HEK293T (cell line): ENCODE results near the gene PML.

Source experiments
- CTCF ChIA-PET: fragments of 350-600 bp; formaldehyde crosslinking; extraction: SDS; loops from one replicate; lab custom pipeline; 2021; ENCODE audit warnings: antibody characterized with exemption, inconsistent platforms; lab: Yijun Ruan, JAX
- POLR2A ChIA-PET: fragments of 350-600 bp; formaldehyde crosslinking; extraction: SDS; loops from one replicate; lab custom pipeline; 2020; ENCODE audit warnings: antibody characterized with exemption, inconsistent platforms; lab: Yijun Ruan, JAX
- DNase-seq: peaks from one replicate; pipeline ENCODE4 v3.0.0; 2012; ENCODE audit warnings: mixed read lengths; ENCODE audit errors: extremely low spot score
- ARNT ChIP-seq: fragments of 450-650 bp; IDR thresholded peaks from 2 replicates; pipeline ENCODE4 v1.6.1; 2017; ENCODE audit warnings: mild to moderate bottlenecking
- BHLHE40 ChIP-seq: fragments of 450-650 bp; IDR thresholded peaks from 2 replicates; pipeline ENCODE4 v1.6.1; 2016; ENCODE audit warnings: mild to moderate bottlenecking, moderate library complexity, borderline replicate concordance
- CTBP1 ChIP-seq: fragments of 450-650 bp; IDR thresholded peaks from 2 replicates; pipeline ENCODE4 v1.6.1; 2016; ENCODE audit warnings: borderline replicate concordance
- ELF4 ChIP-seq: fragments of 450-650 bp; IDR thresholded peaks from 2 replicates; pipeline ENCODE4 v1.6.1; 2017; ENCODE audit warnings: antibody characterized with exemption
- FOXA1 ChIP-seq: fragments of 450-650 bp; IDR thresholded peaks from 2 replicates; pipeline ENCODE4 v1.6.1; 2016; ENCODE audit warnings: mild to moderate bottlenecking
- FOXK2 ChIP-seq: fragments of 450-650 bp; IDR thresholded peaks from 2 replicates; pipeline ENCODE4 v1.6.1; 2016; ENCODE audit warnings: mild to moderate bottlenecking
- FOXM1 ChIP-seq: fragments of 450-650 bp; IDR thresholded peaks from 2 replicates; pipeline ENCODE4 v1.6.1; 2017; ENCODE audit warnings: mild to moderate bottlenecking, borderline replicate concordance
- HDGF ChIP-seq: fragments of 450-650 bp; IDR thresholded peaks from 2 replicates; pipeline ENCODE4 v1.6.1; 2017; ENCODE audit warnings: antibody characterized with exemption, borderline replicate concordance
- L3MBTL2 ChIP-seq: fragments of 450-650 bp; conservative IDR thresholded peaks from 2 replicates; pipeline ENCODE4 v1.6.1; 2016; ENCODE audit warnings: mild to moderate bottlenecking
- LEF1 ChIP-seq: fragments of 450-650 bp; IDR thresholded peaks from 2 replicates; pipeline ENCODE4 v1.6.1; 2017; ENCODE audit warnings: mild to moderate bottlenecking, borderline replicate concordance
- NFRKB ChIP-seq: fragments of 450-650 bp; IDR thresholded peaks from 2 replicates; pipeline ENCODE4 v1.6.1; 2016; ENCODE audit warnings: mild to moderate bottlenecking, moderate library complexity
- PKNOX1 ChIP-seq: fragments of 450-650 bp; IDR thresholded peaks from 2 replicates; pipeline ENCODE4 v1.6.1; 2016
- SP1 ChIP-seq: fragments of 450-650 bp; IDR thresholded peaks from 2 replicates; pipeline ENCODE4 v1.6.1; 2017
- SUZ12 ChIP-seq: fragments of 450-650 bp; IDR thresholded peaks from 2 replicates; pipeline ENCODE4 v1.6.1; 2016; ENCODE audit warnings: mild to moderate bottlenecking
- TARDBP ChIP-seq: fragments of 450-650 bp; IDR thresholded peaks from 2 replicates; pipeline ENCODE4 v1.6.1; 2016
- ZNF384 ChIP-seq: fragments of 450-650 bp; IDR thresholded peaks from 2 replicates; pipeline ENCODE4 v1.6.1; 2016

The PML gene

GRCh38 chr15:73949496-73949895 lies 45.0 kb upstream of the PML start:
- no peak for DNase-seq
- ChIA-PET POLR2A (interaction anchor here (1.3 kb wide), 1 partner anchor 22 kb away, joined by 4 read pairs; no protein-coding TSS in a partner anchor), CTCF (interaction anchor here (0.9 kb wide), 2 partner anchors 14 to 23 kb away, joined by 3 read pairs; no protein-coding TSS in a partner anchor)
- no peak for TF ChIP-seq LEF1
- no peak for TF ChIP-seq ELF4
- no peak for TF ChIP-seq TARDBP
- TF ChIP-seq NFRKB = no peak
- TF ChIP-seq SUZ12 = no peak
- TF ChIP-seq FOXM1 = no peak
- TF ChIP-seq HDGF = no peak
- no peak for TF ChIP-seq BHLHE40
- TF ChIP-seq L3MBTL2 = no peak
- no peak for TF ChIP-seq FOXA1
- TF ChIP-seq ARNT = no peak

DNA sequence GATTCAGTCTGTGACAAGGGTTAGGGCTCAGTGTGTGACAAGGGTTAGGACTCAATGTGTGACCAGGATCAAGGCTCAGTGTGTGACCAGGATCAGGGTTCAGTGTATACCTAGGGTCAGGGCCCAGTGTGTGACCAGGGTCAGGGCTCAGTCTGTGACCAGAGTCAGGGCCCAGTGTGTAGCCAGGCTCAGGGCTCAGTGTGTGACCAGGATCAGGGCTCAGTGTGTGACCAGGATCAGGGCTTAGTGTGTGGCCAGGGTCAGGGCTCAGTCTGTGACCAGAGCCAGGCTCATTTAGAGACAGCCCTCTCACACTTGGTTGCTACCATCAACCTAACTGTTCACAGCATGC lies 44.1 kb upstream of the PML start:
- ChIA-PET POLR2A (interaction anchor here (0.6 to 1.8 kb wide), 10 partner anchors 9 to 44 kb away, joined by 3 to 15 read pairs (median 4); partner anchors contain the start of genes LOXL1 and PML), CTCF (interaction anchor here (0.5 to 2.0 kb wide), 16 partner anchors 8 to 372 kb away, joined by 3 to 17 read pairs (median 5); no protein-coding TSS in a partner anchor)
- TF ChIP-seq FOXK2 (no peak), TARDBP (no peak), HDGF (no peak), SP1 (no peak), ARNT (no peak), ELF4 (no peak), FOXM1 (no peak), NFRKB (no peak)
- DNase-seq = no peak

DNA sequence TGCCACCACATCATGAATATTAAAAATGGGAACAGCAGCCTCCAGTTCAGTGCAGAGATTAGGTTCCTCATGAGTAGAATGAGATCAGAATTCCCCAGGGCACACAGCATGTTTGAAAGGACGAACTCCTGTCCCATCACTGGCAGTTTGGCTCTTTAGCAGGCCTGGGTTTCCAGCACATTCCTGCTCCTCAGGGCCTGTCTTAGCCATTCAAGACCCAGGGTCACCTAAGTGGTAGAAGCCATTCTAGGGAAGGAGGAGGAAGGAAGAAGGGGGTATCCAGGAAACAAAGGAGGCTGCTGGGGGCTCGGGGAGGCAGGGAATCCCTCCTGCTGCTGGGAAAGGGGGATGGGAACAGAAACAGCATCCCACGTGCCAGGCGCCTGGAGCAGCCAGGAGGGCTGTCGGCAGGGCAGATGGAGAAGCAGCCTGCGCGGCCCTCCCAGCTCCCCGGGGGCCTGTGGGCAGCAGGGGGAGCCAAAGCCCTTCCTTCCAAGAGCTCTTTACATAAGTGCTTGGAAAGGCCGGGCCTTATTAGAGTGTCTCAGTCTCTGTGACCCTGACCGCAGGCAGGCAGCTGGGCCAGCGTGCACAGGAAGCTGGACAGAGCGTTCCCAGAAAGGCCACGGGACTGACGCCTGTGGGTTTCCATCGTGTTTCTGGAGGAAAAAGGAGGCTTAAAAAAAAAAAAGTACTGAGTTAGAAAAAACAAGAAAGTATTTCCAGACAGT lies 43.5 kb upstream of the PML start:
- peak; percentile 87 for DNase-seq
- ChIA-PET POLR2A (interaction anchor here (0.6 to 1.8 kb wide), 9 partner anchors 9 to 43 kb away, joined by 3 to 15 read pairs (median 4); partner anchors contain the start of genes LOXL1 and PML), CTCF (interaction anchor here (0.5 to 2.0 kb wide), 20 partner anchors 8 to 765 kb away, joined by 3 to 17 read pairs (median 4); no protein-coding TSS in a partner anchor)
- TF ChIP-seq LEF1 = no peak
- peak; percentile 47; the same call in 1 of the 2 replicates for TF ChIP-seq FOXM1
- peak; percentile 80; the same call in 1 of the 2 replicates for TF ChIP-seq L3MBTL2
- TF ChIP-seq HDGF = peak; percentile 80; the same call in 1 of the 2 replicates

DNA sequence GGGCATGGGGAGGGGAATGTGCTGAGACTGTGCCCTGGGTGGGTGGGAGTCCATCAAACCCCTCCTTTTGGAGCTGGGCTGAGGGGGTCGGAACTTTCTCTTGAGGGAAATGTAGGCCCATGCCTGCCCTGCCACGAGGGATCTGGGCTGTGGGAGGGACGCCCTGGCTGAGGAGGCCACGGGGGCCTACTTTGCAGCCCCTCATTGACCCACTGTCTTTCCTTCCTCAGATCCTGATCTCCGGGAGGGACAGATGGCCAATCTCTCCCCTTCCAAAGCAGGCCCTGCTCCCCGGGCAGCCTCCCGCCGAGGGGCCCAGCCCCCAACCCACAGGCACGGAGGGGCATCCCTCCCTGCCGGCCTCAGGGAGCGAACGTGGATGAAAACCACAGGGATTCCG lies 42.9 kb upstream of the PML start:
- POLR2A ChIA-PET = interaction anchor here (1.0 to 1.8 kb wide), 6 partner anchors 12 to 42 kb away, joined by 3 to 15 read pairs (median 4); partner anchors contain the start of genes LOXL1 and PML
- CTCF ChIA-PET = interaction anchor here (0.5 to 2.0 kb wide), 19 partner anchors 9 to 766 kb away, joined by 3 to 17 read pairs (median 5); no protein-coding TSS in a partner anchor
- no peak for DNase-seq
- TF ChIP-seq FOXM1 (no peak), FOXA1 (no peak), ELF4 (no peak), BHLHE40 (no peak), ZNF384 (no peak), PKNOX1 (no peak), TARDBP (no peak), ARNT (no peak), CTBP1 (no peak), L3MBTL2 (no peak), FOXK2 (no peak), LEF1 (no peak), SUZ12 (no peak), SP1 (no peak), NFRKB (no peak), HDGF (no peak)

DNA sequence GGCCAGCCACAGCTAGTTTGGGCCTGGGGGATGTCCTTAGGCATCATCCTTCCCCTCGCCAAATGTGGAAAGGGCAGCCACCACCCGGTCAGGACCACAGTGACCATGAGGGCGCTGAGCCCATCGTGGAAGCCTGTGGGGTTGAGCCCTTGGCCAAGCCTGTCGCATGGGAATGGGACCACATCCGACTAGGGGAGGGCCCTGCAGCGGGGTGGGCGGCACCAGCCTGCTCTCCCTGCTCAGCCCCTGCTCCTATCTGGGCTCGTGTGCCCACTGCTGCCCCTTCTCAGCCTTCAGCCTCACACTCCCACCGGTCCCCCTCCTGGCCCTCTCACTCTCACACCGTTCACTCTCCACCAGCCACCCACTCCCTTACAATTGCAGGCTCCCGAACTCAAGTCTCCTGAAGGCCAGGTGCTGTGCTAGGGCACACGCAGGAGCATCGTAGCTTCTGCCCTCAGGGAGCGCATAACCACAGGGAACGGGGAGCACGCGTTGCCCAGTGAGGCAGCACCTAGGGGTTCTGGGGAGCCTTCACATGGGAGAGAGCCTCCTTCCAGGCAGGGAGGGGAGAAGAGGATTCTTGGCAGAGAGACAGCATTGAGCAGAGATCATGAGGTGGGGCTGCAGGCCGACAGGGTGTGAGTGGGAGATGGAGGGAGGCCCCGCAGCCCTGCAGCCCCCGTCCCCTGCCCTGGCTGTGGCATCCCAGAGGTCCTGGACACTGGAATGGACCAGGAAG lies 42.2 kb upstream of the PML start:
- CTCF ChIA-PET = interaction anchor here (1.4 to 2.0 kb wide), 4 partner anchors 12 to 93 kb away, joined by 3 to 9 read pairs (median 7); no protein-coding TSS in a partner anchor
- POLR2A ChIA-PET = interaction anchor here (1.4 to 1.8 kb wide), 3 partner anchors 12 to 42 kb away, joined by 6 to 15 read pairs (median 11); partner anchors contain the start of genes LOXL1 and PML
- TF ChIP-seq PKNOX1 (no peak), ELF4 (no peak), ZNF384 (no peak), HDGF (no peak), CTBP1 (no peak), NFRKB (no peak)

More for the DNA sequence above, 42.2 kb upstream of the PML start:
- DNase-seq = no peak
